ENCODE data around the gene GAS2L1. TPM values are rescaled to one million over a fixed set of nuclear protein-coding genes. Genes with fewer than 3 reads are reported as not detected.

The GAS2L1 gene
- polyA plus RNA-seq, 1 donor (not counting 4 experiments of a cell fraction or from before 2014, with no cell fraction given): 11.3 TPM

GRCh38 chr22:29338398-29338797 is 31.9 kb downstream of the GAS2L1 start:
- Histone ChIP-seq H3K4me3 (ENCODE audit: control insufficient read depth in 2 of 3, extremely low read depth in 1 of 3, insufficient read depth in 2 of 3, low read depth in 1 of 3, low read length in 3 of 3) (no peak overlapping the region), H3K9me1 (ENCODE audit: control insufficient read depth, extremely low read depth, insufficient read depth, low read length) (peaks cover 5% of the 10 kb centered on the region), H3K4me2 (ENCODE audit: control insufficient read depth, extremely low read depth, insufficient read depth, low read depth, low read length) (no peak overlapping the region), H3K4me1 (ENCODE audit: control insufficient read depth, extremely low read depth, insufficient read depth, low read length) (peaks cover 39% of the 10 kb centered on the region), H3K27me3 (ENCODE audit: control insufficient read depth, extremely low read depth, insufficient read depth, low read length) (no peaks in the 10 kb centered on the region), H2AFZ (ENCODE audit: control insufficient read depth, low read length) (no peak overlapping the region), H3K9ac (ENCODE audit: control insufficient read depth, extremely low read depth, insufficient read depth, low read length) (no peak overlapping the region), H3K9me3 (ENCODE audit: control insufficient read depth, low read depth, low read length) (no peaks in the 10 kb centered on the region), H3K36me3 (ENCODE audit: control insufficient read depth in 2 of 2, extremely low read depth in 1 of 2, insufficient read depth in 2 of 2, low read length in 2 of 2) (peaks cover 29 to 61% of the 10 kb centered on the region in 2 experiments), H4K20me1 (ENCODE audit: control insufficient read depth, extremely low read depth, insufficient read depth, low read length) (peaks cover 11% of the 10 kb centered on the region), H3K27ac (ENCODE audit: control insufficient read depth, insufficient read depth, low read length) (no peak overlapping the region), H3K79me2 (ENCODE audit: control insufficient read depth, insufficient read depth, low read length) (no peaks in the 10 kb centered on the region)
- FAIRE-seq (peak; percentile 43), DNase-seq (ENCODE audit: low read depth, low spot score) (no peak)
- no peak for TF ChIP-seq EZH2 (IDR thresholded peaks at IDR 0.05; ENCODE audit: low read length)
- TF ChIP-seq CTCF (optimal IDR thresholded peaks at IDR 0.05 in 1 of 3, IDR thresholded peaks at IDR 0.05 in 1 of 3, conservative IDR thresholded peaks at IDR 0.05 in 1 of 3; ENCODE audit: extremely low read depth in 1 of 3, insufficient read depth in 2 of 3, low read length in 3 of 3): no peak
- dilution Hi-C loops (cut with MboI; ENCODE audit: extremely low pct_ligation_motif_present, low sequenced_read_pairs): no loop called here

DNA sequence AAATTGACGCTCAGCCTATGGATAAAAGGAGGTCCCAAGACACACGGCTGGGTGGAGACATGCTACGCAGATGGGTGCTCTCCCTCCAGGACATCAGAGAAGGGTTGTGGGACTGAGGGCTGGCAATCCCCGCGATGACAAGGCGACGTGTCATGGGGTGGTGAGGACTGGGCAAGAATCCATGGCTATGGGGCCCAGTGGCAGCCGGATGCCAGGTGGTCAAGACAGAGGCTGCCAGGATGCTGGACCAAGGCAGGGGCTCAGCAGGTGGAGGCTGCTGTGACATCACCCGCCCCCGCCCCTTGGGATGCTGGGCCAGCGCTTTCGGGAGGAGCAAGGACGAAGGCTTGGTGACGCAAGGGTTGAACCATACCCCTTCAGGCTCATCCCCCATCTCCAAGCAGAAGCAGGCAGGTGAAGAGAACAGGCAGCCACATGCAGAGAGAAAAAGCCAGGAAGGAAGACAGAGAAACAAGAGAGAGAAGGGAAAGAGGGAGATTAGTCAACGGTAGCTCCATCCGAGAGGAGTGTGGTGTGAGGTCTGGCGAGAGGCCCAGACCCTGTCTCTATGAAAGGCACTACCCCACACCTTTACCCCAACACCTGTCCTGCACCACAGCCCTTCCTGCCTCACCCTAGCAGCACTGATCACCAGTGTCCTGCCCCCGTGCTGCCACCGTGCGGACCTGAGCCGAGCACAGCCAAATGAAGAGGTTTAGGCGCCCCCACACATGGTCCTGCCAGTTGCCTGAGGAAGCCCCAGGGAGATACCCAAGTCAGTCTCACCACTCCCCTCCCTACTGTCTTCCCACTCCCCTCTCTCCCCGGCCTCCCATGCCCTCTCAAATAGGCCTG is 33.2 kb downstream of the GAS2L1 start:
- Histone ChIP-seq H2AFZ (ENCODE audit: control insufficient read depth, low read length) (no peak overlapping the region), H3K9ac (ENCODE audit: control insufficient read depth, extremely low read depth, insufficient read depth, low read length) (peak overlapping the region; percentile 23), H3K79me2 (ENCODE audit: control insufficient read depth, insufficient read depth, low read length) (no peaks in the 10 kb centered on the region), H3K9me1 (ENCODE audit: control insufficient read depth, extremely low read depth, insufficient read depth, low read length) (peaks cover 6% of the 10 kb centered on the region), H3K4me3 (ENCODE audit: control insufficient read depth in 2 of 3, extremely low read depth in 1 of 3, insufficient read depth in 2 of 3, low read depth in 1 of 3, low read length in 3 of 3) (peak overlapping the region in 1 of 3 experiments; percentile 24), H3K27ac (ENCODE audit: control insufficient read depth, insufficient read depth, low read length) (peak overlapping the region; percentile 29), H3K4me1 (ENCODE audit: control insufficient read depth, extremely low read depth, insufficient read depth, low read length) (peaks cover 51% of the 10 kb centered on the region), H3K27me3 (ENCODE audit: control insufficient read depth, extremely low read depth, insufficient read depth, low read length) (no peaks in the 10 kb centered on the region), H3K36me3 (ENCODE audit: control insufficient read depth in 2 of 2, extremely low read depth in 1 of 2, insufficient read depth in 2 of 2, low read length in 2 of 2) (peaks cover 29 to 61% of the 10 kb centered on the region in 2 experiments), H4K20me1 (ENCODE audit: control insufficient read depth, extremely low read depth, insufficient read depth, low read length) (peaks cover 15% of the 10 kb centered on the region), H3K4me2 (ENCODE audit: control insufficient read depth, extremely low read depth, insufficient read depth, low read depth, low read length) (peak overlapping the region; percentile 47), H3K9me3 (ENCODE audit: control insufficient read depth, low read depth, low read length) (no peaks in the 10 kb centered on the region)
- TF ChIP-seq EZH2 (IDR thresholded peaks at IDR 0.05; ENCODE audit: low read length): no peak
- TF ChIP-seq CTCF (optimal IDR thresholded peaks at IDR 0.05 in 1 of 3, IDR thresholded peaks at IDR 0.05 in 1 of 3, conservative IDR thresholded peaks at IDR 0.05 in 1 of 3; ENCODE audit: extremely low read depth in 1 of 3, insufficient read depth in 2 of 3, low read length in 3 of 3): peak; percentile 30 to 73 (median 32)
- FAIRE-seq: peak; percentile 90
- dilution Hi-C loops (cut with MboI; ENCODE audit: extremely low pct_ligation_motif_present, low sequenced_read_pairs): no loop called here
- peak; percentile 76 for DNase-seq (ENCODE audit: low read depth, low spot score)
